ENCODE measurements around the gene MCM6.

The MCM6 gene

DNA sequence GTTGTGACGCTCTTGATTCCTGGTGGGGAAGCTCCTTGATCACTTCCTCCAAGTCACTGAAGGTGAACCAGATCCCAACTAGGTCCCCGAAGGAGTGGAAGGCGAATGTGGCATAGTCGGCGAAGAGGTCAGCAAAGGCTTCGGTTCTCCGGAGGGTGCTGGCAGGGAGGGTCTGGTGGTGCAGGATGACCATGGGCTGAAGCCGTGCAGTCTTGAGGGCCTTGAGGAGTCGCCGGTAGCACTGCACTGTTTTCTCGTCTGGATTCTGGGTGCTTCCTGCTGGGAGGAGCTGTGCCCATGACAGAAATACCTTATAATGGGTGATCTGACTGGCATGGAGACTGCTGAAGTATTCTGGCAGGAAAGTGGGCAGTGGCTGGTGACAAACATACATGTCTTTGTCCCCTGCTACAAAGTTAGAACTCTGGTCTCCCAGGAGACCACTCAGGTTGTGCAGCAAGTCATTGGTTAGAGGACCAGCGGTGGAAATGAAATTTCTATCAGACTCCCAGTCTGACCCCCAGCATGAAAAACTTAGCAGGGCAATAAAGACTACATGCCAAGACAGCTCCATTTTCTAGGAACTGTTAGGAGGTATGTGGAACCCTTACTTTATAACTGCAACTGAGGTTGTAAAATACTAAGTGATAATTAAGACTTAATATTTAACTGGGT is 39.5 kb downstream of the MCM6 start, which contains the start of gene LCT:
TSS of gene LCT (minus strand) at position 589 of the 675 bp plus-strand sequence. CDS start at position 574, 15 bp downstream.
- Histone ChIP-seq H3K9me2 (replicated peaks; ENCODE audit: insufficient read depth, low read length) (no peaks in the 10 kb centered on the region), H2AFZ (ENCODE audit: low read depth, low read length, severe bottlenecking) (no peak within 1 kb of the TSS), H3K4me3 (ENCODE audit: insufficient read depth, low read length, poor library complexity, severe bottlenecking) (no peak within 1 kb of the TSS), H3K4me2 (ENCODE audit: low read depth, low read length, poor library complexity, severe bottlenecking) (no peak within 1 kb of the TSS), H3K27ac (ENCODE audit: low read depth, low read length) (no peak within 1 kb of the TSS), H3K27me3 (ENCODE audit: low read length) (no peaks in the 10 kb centered on the region), H3K9me3 (ENCODE audit: insufficient read depth, low read length) (no peaks in the 10 kb centered on the region), H3K36me3 (ENCODE audit: low read length) (peaks cover 9% of the 10 kb centered on the region), H3K9ac (ENCODE audit: low read length) (no peak within 1 kb of the TSS), H3F3A (ENCODE audit: insufficient read depth) (peaks cover 28% of the 10 kb centered on the region), H3K79me2 (ENCODE audit: insufficient read depth, low read length) (no peaks in the 10 kb centered on the region), H4K20me1 (ENCODE audit: low read depth, low read length) (no peaks in the 10 kb centered on the region)
- TF ChIP-seq CTCF (IDR thresholded peaks at IDR 0.05; ENCODE audit: insufficient read depth, low read length, poor library complexity, severe bottlenecking) (no peak), EZH2phosphoT487 (conservative IDR thresholded peaks at IDR 0.05; ENCODE audit: low read length) (no peak)

- Histone ChIP-seq H3K79me2 (ENCODE audit: insufficient read depth, low read length) (no peaks in the 10 kb centered on the region), H3K36me3 (ENCODE audit: low read length) (no peaks in the 10 kb centered on the region), H2AFZ (ENCODE audit: low read depth, low read length, severe bottlenecking) (no peak overlapping the region), H4K20me1 (ENCODE audit: low read depth, low read length) (no peaks in the 10 kb centered on the region), H3K9me2 (replicated peaks; ENCODE audit: insufficient read depth, low read length) (no peaks in the 10 kb centered on the region), H3K9ac (ENCODE audit: low read length) (no peak overlapping the region), H3K27ac (ENCODE audit: low read depth, low read length) (no peak overlapping the region), H3K9me3 (ENCODE audit: insufficient read depth, low read length) (no peaks in the 10 kb centered on the region), H3K27me3 (ENCODE audit: low read length) (no peaks in the 10 kb centered on the region), H3F3A (ENCODE audit: insufficient read depth) (peaks cover 3% of the 10 kb centered on the region; the same call in 1 of the 2 replicates), H3K4me3 (ENCODE audit: insufficient read depth, low read length, poor library complexity, severe bottlenecking) (no peak overlapping the region), H3K4me2 (ENCODE audit: low read depth, low read length, poor library complexity, severe bottlenecking) (no peak overlapping the region)
- TF ChIP-seq EZH2phosphoT487 (conservative IDR thresholded peaks at IDR 0.05; ENCODE audit: low read length), result no peak
- no peak for TF ChIP-seq CTCF (IDR thresholded peaks at IDR 0.05; ENCODE audit: insufficient read depth, low read length, poor library complexity, severe bottlenecking)
These were observed 43.4 kb downstream of the MCM6 start for GRCh38 chr2:135832891-135833290.

GRCh38 chr2:135831180-135831812 is 44.9 kb downstream of the MCM6 start:
- H3K9me3 ChIP-seq (ENCODE audit: insufficient read depth, low read length), result no peaks in the 10 kb centered on the region
- no peak overlapping the region for H3K4me2 ChIP-seq (ENCODE audit: low read depth, low read length, poor library complexity, severe bottlenecking)
- no peak overlapping the region for H3K9ac ChIP-seq (ENCODE audit: low read length)
- no peaks in the 10 kb centered on the region for H3K36me3 ChIP-seq (ENCODE audit: low read length)
- no peaks in the 10 kb centered on the region for H4K20me1 ChIP-seq (ENCODE audit: low read depth, low read length)
- H3K27ac ChIP-seq (ENCODE audit: low read depth, low read length), result no peak overlapping the region
- H3K27me3 ChIP-seq (ENCODE audit: low read length), result no peaks in the 10 kb centered on the region
- H3K79me2 ChIP-seq (ENCODE audit: insufficient read depth, low read length), result no peaks in the 10 kb centered on the region
- H3K4me3 ChIP-seq (ENCODE audit: insufficient read depth, low read length, poor library complexity, severe bottlenecking), result no peak overlapping the region
- H3K9me2 ChIP-seq (replicated peaks; ENCODE audit: insufficient read depth, low read length), result no peaks in the 10 kb centered on the region
- no peak overlapping the region for H2AFZ ChIP-seq (ENCODE audit: low read depth, low read length, severe bottlenecking)
- H3F3A ChIP-seq (ENCODE audit: insufficient read depth), result peaks cover 3% of the 10 kb centered on the region; the same call in 1 of the 2 replicates
- TF ChIP-seq CTCF (IDR thresholded peaks at IDR 0.05; ENCODE audit: insufficient read depth, low read length, poor library complexity, severe bottlenecking), result no peak
- no peak for TF ChIP-seq EZH2phosphoT487 (conservative IDR thresholded peaks at IDR 0.05; ENCODE audit: low read length)

Data from SU-DHL-6 (cell line).